Eye (tissue), 1 donor: ENCODE data around the gene HELLS.
"Not testable (repeated sequence)": the region's sequence is repeated elsewhere in the genome, so short reads cannot be mapped to it uniquely, and the experiment has no call there.

ENCODE experiments used
- DNase-seq: peaks from one replicate; pipeline ENCODE4 v3.0.0-alpha.2; 2015

Gene HELLS

DNA sequence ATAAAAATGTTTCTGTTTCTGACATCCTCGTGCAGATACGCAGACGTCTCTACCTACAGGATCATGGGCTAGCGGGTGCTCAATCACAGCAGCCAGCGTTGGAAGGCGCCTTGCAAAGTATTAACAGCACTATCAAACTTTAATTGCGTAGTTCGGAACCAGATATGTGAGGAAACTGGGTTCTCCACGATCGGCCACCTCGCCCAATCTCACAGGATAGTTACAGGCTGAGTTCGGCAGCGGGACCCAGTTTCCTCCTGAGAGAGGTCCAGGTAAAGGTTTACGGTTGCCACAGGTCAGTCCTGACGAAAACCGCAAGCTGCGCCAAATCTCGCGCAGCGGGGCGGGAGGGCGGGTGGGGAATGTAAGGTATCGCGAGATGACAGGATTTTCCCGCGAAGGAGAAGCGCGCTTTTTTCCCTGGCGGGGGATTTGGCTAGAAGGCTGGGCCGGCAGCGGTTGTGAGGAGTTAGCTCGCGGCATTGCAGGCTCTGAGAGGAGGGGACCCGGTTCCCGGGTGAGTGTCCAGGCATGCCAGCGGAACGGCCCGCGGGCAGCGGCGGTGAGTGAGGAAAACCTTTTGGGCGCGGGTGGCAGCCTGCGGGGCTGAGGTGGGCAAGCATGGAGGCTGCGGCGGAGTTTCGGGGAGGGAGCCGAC, at the start of gene HELLS:
TSS of gene HELLS (plus strand) at position 398 of the 658 bp plus-strand sequence. CDS start at position 532, 134 bp downstream.
- DNase-seq, result peak; percentile 98

DNA sequence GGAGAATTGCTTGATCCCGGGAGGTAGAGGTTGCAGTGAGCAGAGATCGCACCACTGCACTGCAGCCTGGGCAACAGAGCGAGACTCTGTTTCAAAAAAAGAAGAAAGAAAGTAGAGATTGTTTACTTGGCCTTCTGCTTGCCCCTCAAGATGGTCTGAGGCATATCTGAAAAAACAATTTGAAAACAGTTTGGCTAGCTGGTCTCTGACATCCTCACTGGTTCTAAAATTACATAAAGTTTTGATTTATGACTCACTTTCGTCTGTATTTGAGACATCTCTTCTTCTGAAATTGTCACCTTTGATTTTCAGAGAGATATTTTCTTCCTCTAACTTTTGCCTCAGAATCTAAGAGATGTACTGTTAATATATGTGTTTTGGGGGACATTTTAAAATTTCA, 49.6 kb upstream of the HELLS start:
- DNase-seq, result no peak

DNA sequence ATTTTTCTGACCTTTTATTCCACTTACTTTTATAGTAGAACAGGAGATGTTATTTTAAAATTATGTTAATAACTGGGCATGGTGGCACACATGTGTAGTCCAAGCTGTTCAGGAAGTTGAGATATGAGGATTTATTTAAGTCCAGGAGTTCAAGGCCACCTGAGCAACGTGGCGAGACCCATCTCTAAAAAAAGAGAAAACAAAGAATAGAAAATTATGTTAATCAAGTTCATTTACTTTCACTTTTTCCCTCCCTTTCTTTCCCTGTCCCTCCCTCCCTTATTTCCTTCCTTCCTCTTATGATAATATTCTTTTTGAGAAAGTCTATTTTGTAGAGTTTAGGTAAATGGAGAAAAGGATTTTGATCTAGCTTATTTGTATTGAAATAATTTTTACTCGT, 48.9 kb upstream of the HELLS start:
- no peak for DNase-seq

DNA sequence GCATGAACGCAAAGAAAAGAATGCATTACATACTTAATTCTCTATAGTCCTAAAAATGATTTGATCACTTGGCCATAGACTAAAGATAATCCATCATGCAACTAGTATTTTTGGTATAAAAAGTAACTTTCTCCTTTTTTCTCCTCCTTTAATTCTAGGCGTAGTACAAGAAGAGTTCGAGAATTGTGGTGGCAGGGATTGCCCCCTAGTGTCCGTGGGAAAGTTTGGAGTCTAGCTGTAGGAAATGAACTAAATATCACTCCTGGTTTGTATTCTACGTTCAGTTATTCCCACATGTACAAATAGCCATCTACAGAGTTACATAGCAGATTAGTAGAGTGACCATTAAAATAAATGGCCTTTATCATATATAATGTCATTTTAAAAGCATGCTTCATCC, 45.5 kb upstream of the HELLS start:
- no peak for DNase-seq

DNA sequence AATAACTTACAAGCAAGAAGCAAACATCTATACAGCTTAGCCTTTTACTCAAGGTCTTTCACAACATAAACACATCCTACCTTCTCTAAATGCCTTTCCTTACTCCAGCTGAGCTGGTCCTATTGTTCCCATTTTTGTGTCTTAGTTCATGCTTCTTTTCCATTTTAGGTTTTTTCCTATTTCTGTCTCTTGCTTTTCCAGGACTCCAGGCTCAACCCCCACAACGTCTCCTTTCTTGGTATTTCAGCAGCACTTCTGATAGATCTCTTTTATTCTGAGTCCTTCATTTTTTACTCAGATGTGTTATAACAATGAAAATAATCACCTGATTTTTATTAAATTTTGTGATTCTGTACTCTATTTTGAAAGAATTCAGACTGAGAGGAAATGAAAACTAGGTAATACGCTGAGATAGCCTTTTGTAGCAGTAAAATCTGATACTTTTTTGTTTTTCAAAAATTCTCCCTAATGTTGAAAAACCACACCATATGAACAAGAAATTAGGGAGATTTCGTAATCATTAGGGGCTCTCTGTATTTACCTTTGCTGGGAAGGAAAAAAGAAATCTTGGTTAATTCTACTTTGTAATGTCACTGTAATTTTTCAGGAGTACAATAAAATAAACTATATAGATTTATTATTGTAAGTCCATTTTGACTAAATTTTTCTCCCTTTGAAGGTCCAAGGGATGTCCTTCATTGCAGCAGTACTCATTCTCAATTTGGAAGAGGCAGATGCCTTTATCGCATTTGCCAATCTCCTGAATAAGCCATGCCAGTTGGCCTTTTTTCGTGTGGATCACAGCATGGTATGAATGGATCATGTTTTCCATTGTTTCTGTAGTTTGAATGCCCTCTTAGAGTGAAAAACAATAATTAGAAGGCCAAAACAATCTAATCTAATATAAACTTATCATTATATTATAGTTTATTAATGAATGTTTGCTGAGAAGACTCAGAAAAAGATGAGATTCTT, 24.0 kb upstream of the HELLS start:
- no peak for DNase-seq

DNA sequence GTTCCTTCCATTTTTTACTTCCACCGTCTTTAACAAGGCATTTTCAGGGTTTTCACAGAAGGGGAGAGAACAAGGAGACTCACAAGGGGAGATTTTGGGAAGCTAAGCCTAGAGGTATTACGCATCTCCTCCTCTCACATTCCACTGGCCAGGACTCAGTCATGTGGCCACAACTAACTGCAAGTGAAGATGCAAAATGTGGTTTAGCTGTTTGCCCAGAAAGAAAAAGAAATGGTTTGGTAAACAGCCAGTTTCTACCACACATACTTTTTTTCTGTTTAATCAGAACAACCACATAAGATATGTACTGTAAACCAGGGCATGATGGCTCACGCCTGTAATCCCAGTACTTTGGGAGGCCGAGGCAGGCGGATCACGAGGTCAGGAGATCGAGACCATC, 21.4 kb upstream of the HELLS start:
- DNase-seq, result no peak

DNA sequence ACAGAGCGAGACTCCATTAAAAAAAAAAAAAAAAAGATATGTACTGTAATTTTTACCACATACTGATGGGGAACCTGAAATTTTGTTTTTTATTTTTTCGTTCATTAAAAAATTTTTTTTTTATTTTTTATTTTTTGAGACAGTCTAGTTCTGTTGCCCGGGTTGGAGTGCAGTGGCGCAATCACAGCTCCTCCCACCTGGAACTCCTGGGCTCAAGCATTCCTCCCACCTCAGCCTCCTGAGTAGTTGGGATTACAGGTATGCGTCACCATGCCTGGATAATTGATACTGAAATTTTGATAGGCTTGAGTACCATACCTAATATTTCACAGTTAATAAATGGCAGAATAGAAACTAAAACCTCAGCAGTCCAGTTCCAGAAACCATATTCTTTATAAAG, 20.9 kb upstream of the HELLS start:
- DNase-seq, result no peak

DNA sequence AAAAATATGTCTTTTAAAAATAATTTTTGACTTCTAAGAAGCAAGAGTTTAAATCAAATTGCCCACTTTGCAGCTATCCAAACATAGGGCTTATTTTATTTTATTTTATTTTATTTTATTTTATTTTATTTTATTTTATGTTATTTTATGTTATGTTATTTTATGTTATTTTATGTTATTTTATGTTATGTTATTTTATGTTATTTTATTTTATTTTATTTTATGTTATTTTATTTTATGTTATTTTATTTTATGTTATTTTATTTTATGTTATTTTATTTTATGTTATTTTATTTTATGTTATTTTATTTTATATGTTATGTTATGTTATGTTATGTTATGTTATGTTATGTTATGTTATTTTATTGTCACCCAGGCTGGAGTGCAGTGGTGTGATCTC, 14.0 kb upstream of the HELLS start:
- DNase-seq, result not testable (repeated sequence)

DNA sequence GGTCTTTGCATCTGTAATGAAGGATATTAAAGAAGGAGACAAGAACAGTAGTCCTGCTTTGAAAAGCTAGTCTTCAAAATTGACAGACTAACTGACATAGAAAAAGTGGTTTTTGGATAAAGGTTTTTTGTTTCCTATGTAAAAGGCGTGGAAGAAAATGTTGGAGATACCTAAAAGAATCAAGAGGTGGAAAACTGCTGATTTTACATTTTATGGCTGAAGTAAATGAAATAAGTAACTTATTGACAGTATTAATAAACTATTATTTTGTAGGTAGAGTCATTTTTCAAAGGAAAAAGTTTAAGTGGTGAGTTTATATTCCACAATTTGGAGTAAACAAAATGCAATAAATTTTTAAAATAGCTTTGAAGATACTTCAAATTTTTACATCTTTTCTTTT, 12.6 kb upstream of the HELLS start:
- no peak for DNase-seq

DNA sequence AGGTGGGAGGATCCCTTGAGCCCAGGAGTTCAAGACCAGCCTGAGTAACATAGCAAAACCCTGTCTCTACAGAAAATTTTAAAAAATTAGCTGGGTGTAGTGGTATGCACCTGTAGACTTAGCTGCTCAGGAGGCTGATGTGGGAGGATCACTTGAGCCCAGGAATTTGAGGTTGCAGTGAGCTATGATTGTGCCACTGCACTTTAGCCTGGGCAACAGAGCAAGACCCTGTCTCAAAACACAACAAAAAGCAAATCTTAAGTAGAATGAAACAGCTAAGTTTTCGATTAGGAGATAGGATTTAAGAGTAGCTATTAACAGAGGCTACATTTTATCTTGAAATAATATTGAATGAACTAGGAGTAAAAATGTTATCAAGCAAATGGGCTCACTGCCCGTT, 3.3 kb upstream of the HELLS start:
- DNase-seq, result not testable (repeated sequence)

DNA sequence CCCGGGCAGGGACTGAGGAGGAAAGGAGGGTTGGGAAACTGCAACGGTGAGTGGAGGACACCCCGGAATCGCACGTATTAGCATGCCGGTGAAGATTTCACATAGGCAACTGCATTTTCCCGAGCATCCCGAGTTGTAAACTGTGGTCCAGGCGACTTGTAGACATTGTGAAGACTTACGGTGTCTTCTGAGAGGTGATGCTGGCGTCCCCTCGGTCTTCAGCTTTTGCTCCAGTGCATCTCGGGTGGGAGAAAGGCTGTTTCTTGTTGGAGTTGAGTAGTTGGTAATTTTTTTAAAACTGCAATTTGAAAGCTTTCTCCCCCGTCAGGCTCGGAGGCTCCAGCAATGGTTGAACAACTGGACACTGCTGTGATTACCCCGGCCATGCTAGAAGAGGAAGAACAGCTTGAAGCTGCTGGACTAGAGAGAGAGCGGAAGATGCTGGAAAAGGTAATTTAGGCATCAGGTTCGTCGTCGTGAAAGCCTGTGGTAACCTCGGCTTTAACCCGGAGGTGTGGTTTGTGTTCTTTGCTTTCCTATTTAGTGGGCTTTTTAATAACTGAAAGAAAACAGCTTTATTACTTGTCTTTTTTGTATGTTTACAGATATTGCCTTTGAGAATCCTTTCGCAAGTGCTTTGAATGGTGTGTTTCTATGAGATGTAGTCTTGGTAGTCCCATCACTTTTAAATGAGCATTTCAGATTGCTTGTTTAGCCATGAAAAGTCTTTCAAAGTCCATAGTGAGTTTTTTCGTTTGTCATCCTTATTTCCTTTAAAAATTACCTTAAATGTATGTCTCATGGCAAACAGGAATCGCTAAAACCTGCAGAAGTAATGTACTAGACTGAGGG, 687 bp downstream of the HELLS start:
- DNase-seq, result no peak

DNA sequence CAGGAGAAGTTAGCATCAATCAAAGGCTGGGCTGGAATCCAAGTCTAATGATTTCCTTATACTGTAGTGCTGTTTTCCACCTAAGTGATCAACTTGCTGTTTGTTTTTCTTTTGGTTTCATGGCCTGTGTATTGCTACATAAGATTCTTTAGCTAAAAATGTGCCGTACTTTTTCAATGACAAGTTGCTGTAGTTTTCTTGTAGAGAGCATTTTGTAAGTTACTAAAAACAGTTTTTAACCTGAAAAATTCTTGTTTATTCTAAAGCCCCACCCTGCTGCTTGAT, 1.3 kb downstream of the HELLS start:
- peak; percentile 37 for DNase-seq

DNA sequence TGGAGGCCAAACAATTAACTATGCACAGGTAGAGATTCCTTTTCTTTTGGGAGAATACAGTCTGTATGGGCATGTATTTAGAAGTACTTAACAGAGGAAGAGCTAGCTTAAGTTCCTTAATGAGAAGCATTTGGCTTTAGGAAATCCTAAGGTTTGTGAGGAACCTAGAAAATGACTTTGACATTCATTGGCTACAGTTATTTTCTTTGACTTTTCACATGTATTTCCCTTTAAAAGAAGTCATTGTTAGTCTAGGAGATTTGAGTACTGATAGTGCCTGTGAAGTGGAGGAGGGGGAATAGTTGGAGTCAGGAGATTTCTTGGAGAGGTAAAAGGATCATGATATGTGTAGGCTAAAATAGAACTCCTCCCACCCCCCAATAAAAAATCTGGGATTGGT, 3.6 kb downstream of the HELLS start:
- DNase-seq, result no peak

DNA sequence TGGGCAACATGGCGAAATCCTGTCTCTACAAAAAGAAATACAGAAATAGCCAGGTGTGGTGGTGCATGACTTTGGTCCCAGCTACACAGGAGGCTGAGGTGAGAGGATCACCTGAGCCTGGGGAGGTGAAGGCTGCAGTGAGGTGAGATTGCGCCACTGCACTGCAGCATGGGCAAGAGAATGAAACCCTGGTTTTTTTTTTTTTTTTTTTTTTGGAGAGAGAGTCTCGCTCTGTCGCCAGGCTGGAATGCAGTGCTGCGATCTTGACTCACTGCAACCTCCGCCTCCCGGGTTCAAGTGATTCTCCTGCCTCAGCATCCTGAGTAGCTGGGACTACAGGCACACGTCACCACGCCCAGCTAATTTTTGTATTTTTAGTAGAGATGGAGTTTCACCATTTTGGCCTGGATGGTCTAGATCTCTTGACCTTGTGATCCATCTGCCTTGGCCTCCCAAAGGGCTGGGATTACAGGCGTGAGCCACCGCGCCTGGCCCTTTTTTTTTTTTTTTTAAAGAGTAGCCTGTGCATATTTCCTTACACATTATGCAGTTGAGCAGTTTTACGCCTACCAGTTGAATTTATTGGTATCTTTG, 22.2 kb downstream of the HELLS start:
- DNase-seq, result not testable (repeated sequence)

DNA sequence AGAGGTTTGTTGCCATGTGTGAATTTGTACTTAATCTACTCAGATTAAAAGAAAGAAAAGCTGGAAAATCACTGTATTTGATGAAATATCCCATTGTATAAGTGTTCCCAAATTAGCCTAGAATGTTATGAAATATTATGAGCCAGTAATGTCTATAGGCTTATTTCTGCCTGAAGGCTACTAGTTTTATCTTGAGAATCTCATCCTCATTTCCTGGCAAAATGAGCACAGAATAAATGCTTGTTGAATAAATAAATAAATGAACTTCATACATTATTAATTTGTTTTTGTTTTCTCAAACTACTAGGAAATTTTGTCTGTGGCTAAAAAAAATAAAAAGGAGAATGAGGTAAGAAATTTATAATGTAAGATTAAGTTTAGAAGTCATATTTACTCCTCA, 25.5 kb downstream of the HELLS start:
- DNase-seq, result no peak

DNA sequence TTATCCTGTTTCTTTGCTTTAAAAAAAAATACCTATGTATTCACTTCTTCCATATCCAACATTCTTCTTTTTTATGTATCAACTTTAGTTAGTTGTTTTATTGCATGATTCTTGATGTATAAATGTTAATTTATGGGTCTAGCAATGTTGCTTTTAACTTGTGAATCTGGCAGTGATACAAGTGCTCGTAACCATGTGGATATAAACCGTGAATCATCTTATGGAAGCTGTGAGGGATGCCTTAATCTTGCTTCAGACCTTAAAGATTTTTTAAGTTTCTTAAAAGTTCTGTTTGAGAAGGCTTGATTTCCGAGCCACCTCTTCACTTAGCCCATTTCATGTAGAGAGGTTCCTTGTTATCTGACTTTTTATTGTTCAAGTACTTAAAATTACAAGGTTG, 25.9 kb downstream of the HELLS start:
- no peak for DNase-seq

DNA sequence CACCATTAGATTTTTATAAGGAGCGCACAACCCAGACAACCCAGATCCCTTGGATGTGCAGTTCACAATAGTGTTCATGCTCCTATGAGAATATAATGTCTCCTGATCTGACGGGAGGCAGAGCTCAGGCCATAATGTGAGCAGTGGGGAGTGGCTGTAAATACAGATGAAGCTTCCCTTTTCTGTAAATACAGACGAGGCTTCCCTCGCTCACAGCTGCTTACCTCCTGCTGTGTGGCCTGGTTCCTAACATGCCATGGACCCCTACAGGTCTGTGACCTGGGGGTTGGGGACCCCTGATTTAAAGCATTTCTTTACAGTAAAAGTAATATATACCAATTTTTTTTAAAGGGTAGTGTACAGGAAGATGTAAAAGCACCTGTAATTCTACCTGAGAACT, 33.2 kb downstream of the HELLS start:
- no peak for DNase-seq

DNA sequence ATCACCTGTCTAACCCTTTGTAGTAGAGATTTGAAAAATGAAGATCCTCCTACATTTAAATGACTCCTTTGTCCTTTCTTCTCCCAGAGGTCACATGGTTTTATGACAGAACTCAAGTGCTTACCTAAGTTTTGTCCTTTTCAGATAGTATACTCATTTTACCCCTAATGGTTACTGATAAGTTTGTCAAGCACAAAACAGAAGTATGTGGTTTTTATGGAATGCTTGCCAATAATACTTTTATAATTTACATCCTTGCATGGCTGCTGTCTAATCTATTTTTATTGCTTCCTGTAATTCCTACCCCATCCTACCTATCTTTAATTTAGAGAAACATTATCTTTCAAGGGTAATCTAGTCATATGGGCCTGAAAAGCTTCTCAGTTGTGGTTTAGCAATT, 37.5 kb downstream of the HELLS start:
- no peak for DNase-seq

DNA sequence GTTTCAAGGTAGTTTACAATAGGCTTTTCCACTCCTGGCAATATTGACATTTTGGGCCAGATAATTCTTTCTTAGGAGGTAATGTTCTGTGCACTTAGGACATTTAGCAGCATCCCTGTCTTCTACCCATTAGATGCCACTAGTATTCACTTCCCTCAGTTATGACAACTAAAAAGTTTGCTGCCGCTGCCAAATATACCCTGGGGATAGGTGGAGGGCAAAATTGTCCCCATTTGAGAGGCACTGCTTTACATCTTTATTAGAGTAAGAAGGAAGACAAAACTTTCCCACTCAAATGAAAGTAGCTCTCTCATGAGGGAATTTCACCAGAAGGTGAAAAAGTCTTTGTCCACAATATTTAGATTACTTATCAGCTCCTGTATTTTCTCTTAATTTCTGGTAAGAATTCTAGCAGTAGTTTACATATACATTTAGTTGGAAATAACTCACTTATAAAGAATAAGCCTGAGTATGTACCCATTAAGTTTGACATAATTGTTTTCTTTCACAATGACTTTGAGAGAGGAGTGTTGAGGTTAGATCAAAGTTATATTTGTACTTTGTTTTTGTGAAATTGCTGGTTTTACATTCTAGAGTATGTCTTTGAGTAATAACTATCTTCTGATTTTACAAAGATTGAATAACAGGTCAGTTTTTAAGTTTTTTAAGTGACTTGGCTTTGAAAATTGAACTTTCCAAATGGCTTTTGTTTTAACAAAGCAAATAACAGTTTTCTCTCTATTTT, 46.0 kb downstream of the HELLS start:
- no peak for DNase-seq

DNA sequence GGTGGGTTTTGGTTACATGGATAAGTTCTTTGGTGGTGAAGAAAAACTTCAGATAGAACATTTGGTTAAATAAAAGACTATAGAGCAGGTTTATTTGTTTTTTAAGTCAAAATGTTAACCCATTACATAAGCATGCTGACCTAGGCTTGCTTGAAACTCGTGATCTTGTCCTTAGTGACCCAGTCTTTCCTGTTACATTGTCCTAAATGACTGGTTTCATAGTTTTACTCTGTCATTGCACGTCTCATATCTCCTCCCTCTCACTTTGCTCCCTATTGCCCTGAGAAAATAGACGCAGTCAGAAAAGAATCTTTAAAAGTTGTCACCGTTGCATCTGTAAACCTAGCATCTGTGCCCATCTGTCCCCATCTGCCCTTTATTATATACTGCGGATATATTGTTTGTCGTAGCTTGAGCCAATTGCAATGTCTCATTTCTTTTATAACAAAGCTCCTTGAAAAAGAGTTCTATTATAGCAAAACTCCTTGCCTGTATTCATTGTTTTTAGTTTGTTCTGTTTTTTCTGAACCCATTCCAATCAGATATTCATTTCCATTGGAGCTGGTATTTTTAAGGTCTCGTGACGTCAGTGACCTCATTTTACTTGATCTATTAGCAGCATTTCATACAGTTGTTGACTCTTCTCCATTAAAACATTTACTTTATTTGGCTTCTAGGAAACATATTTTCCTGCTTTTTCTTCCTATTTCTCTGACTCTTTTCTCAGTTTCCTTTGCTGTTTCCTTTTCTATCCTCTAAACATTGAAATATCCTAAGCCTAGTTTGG, 57.3 kb downstream of the HELLS start:
- peak; percentile 8 for DNase-seq

DNA sequence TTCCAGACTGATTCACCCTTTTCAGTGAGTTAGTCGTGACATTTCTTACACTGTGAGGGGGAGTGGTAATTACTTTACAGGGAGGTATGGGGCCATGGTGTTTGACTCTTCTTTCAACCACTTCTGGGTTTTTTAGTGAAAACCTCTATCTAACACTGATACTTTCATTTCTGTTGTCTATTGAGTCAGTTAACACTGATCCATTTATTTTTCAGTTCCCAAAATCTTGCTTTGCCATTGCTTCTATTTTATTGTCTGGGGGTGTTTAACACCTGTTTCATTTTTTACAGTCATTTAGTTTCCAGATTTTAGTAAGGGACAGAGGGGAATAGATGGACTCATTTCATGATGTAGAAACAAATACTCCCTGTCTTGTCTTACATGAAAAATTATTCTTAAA, 61.5 kb downstream of the HELLS start:
- DNase-seq, result no peak

DNA sequence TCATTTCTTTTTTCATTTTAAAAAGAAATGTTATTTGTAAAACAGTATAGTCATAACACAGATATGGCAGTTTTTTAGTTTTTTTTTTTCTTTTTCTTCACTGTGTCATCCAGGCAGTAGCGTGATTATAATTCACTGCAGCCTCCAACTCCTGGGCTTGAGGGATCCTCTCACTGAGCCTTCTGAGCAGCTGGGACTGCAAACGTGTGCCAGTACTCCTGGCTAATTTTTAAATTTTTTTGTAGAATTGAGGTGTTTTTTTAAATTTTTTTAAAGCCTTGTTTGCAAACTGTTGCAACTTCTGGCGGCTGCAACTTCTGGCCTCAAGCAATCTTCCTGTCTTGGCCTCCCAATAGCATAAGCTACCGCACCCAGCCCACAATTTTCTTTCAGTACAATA, 63.0 kb downstream of the HELLS start:
- no peak for DNase-seq
